HEK293 (cell line): ENCODE measurements around the gene BCAS3.

ENCODE experiments used
- CTCF ChIA-PET: fragments of 350-600 bp; formaldehyde crosslinking; extraction: SDS; loops from one replicate; lab custom pipeline; 2021; ENCODE audit warnings: antibody characterized with exemption; lab: Yijun Ruan, JAX
- POLR2A ChIA-PET: fragments of 300-600 bp; formaldehyde crosslinking; extraction: SDS; loops from one replicate; lab custom pipeline; 2020; ENCODE audit warnings: antibody characterized with exemption, inconsistent platforms; lab: Yijun Ruan, JAX
- H3K27ac ChIP-seq: fragments of 200-500 bp; sonication (Bioruptor generic); 2 replicates; pipeline ENCODE4 v1.5.1; 2014; ENCODE audit warnings: low read depth, low read length, control low read depth, inconsistent platforms; ENCODE audit errors: extremely low read depth
- H3K36me3 ChIP-seq, 2 experiments: fragments of 200-500 bp in 1 of 2; sonication (Bioruptor generic) in 1 of 2; 1 replicate in 1 of 2; 2 replicates in 1 of 2; pipeline ENCODE4 v1.5.1; 2014 to 2017; ENCODE audit warnings: inconsistent platforms in 2 of 2, low read length in 2 of 2; ENCODE audit not compliant: control insufficient read depth in 2 of 2, insufficient read depth in 1 of 2
- H3K4me1 ChIP-seq: fragments of 200-500 bp; sonication (Bioruptor generic); 2 replicates; pipeline ENCODE4 v1.5.1; 2014; ENCODE audit warnings: mild to moderate bottlenecking, low read length, inconsistent platforms; ENCODE audit not compliant: control insufficient read depth, insufficient read depth
- H3K4me3 ChIP-seq: 2 replicates; pipeline ENCODE4 v1.5.1; 2011; ENCODE audit warnings: low read depth, mild to moderate bottlenecking, control low read depth, low read length, moderate library complexity
- H3K9me3 ChIP-seq: fragments of 200-500 bp; sonication (Bioruptor generic); 2 replicates; pipeline ENCODE4 v1.5.1; 2014; ENCODE audit warnings: low read depth, low read length, inconsistent platforms; ENCODE audit not compliant: control insufficient read depth, insufficient read depth
- ATF2 ChIP-seq: fragments of 450-650 bp; formaldehyde crosslinking; IDR thresholded peaks from 2 replicates; pipeline ENCODE4 v1.5.1; 2016; ENCODE audit warnings: missing biosample characterization, missing genetic modification characterization, low read depth
- PRDM4 ChIP-seq: fragments of 450-650 bp; formaldehyde crosslinking; IDR thresholded peaks from 2 replicates; pipeline ENCODE4 v1.5.1; 2017; ENCODE audit warnings: missing biosample characterization, missing genetic modification characterization
- SETDB1 ChIP-seq: IDR thresholded peaks from one replicate; pipeline ENCODE4 v1.6.1; 2017; ENCODE audit warnings: mild to moderate bottlenecking, low read length, moderate library complexity, mixed read lengths; ENCODE audit not compliant: insufficient read length
- TCF7L2 ChIP-seq: IDR thresholded peaks from 2 replicates; pipeline ENCODE4 v1.6.1; 2011; ENCODE audit warnings: low read depth, mild to moderate bottlenecking, inconsistent platforms, low read length, moderate library complexity, borderline replicate concordance
- ZIC2 ChIP-seq: fragments of 450-650 bp; formaldehyde crosslinking; IDR thresholded peaks from 2 replicates; pipeline ENCODE4 v1.5.1; 2016; ENCODE audit warnings: missing biosample characterization, missing genetic modification characterization
- ZNF169 ChIP-seq: fragments of 450-650 bp; formaldehyde crosslinking; IDR thresholded peaks from 2 replicates; pipeline ENCODE4 v1.5.1; 2016; ENCODE audit warnings: missing biosample characterization, missing genetic modification characterization
- ZNF266 ChIP-seq: fragments of 450-650 bp; formaldehyde crosslinking; IDR thresholded peaks from 2 replicates; pipeline ENCODE4 v1.5.1; 2016; ENCODE audit warnings: missing biosample characterization, missing genetic modification characterization, low read depth
- ZNF324 ChIP-seq: fragments of 450-650 bp; formaldehyde crosslinking; IDR thresholded peaks from 2 replicates; pipeline ENCODE4 v1.5.1; 2016; ENCODE audit warnings: missing biosample characterization, missing genetic modification characterization
- ZNF366 ChIP-seq: fragments of 450-650 bp; formaldehyde crosslinking; conservative IDR thresholded peaks from 2 replicates; pipeline ENCODE4 v1.5.1; 2016; ENCODE audit warnings: missing biosample characterization, missing genetic modification characterization
- ZNF426 ChIP-seq: fragments of 450-650 bp; formaldehyde crosslinking; IDR thresholded peaks from 2 replicates; pipeline ENCODE4 v1.5.1; 2017; ENCODE audit warnings: missing biosample characterization, missing genetic modification characterization, mild to moderate bottlenecking, inconsistent platforms, moderate library complexity
- ZNF473 ChIP-seq: fragments of 450-650 bp; formaldehyde crosslinking; IDR thresholded peaks from 2 replicates; pipeline ENCODE4 v1.5.1; 2017; ENCODE audit warnings: missing biosample characterization, missing genetic modification characterization
- ZNF510 ChIP-seq: fragments of 450-650 bp; formaldehyde crosslinking; IDR thresholded peaks from 2 replicates; pipeline ENCODE4 v1.5.1; 2018; ENCODE audit warnings: mild to moderate bottlenecking, missing genetic modification characterization, missing biosample characterization; ENCODE audit not compliant: insufficient replicate concordance
- ZNF513 ChIP-seq: fragments of 450-650 bp; IDR thresholded peaks from 2 replicates; pipeline ENCODE4 v1.5.1; 2018; ENCODE audit warnings: missing biosample characterization, missing genetic modification characterization
- ZNF558 ChIP-seq: fragments of 450-650 bp; formaldehyde crosslinking; IDR thresholded peaks from 2 replicates; pipeline ENCODE4 v1.5.1; 2016; ENCODE audit warnings: missing biosample characterization, missing genetic modification characterization
- ZNF692 ChIP-seq: fragments of 450-650 bp; formaldehyde crosslinking; IDR thresholded peaks from 2 replicates; pipeline ENCODE4 v1.5.1; 2016; ENCODE audit warnings: missing biosample characterization, missing genetic modification characterization
- ZSCAN4 ChIP-seq: fragments of 450-650 bp; formaldehyde crosslinking; IDR thresholded peaks from 2 replicates; pipeline ENCODE4 v1.5.1; 2017; ENCODE audit warnings: missing biosample characterization, missing genetic modification characterization

BCAS3 gene

GRCh38 chr17:60968266-60968665 lies 290.6 kb downstream of the BCAS3 start:
- no peak for TF ChIP-seq TCF7L2
- no peak for TF ChIP-seq PRDM4 (tag by site-specific recombination)
- TF ChIP-seq ZNF513 (tag by site-specific recombination): no peak
- no peak for TF ChIP-seq ZNF510 (tag by site-specific recombination)
- TF ChIP-seq, all 188 proteins: peak for 0
- H3K27ac ChIP-seq: no peak overlapping the region
- no peaks in the 10 kb centered on the region for H3K4me1 ChIP-seq
- no peaks in the 10 kb centered on the region; the same call in 1 of the 2 replicates for H3K9me3 ChIP-seq
- peaks cover 0 to 5% of the 10 kb centered on the region in 2 experiments; a peak in 2 of 3 replicates for H3K36me3 ChIP-seq
- POLR2A ChIA-PET: no interaction called here
- no peak overlapping the region for H3K4me3 ChIP-seq
- CTCF ChIA-PET: interaction anchor here (0.5 to 0.6 kb wide), 2 partner anchors 181 to 1225 kb away, joined by 3 read pairs; no protein-coding TSS in a partner anchor

- Histone ChIP-seq H3K4me1 (no peaks in the 10 kb centered on the region), H3K9me3 (no peaks in the 10 kb centered on the region; the same call in 1 of the 2 replicates), H3K36me3 (peaks cover 0 to 5% of the 10 kb centered on the region in 2 experiments; a peak in 2 of 3 replicates), H3K27ac (no peak overlapping the region), H3K4me3 (no peak overlapping the region)
- POLR2A ChIA-PET: no interaction called here
- CTCF ChIA-PET: interaction anchor here (3.3 kb wide), 1 partner anchor 249 kb away, joined by 15 read pairs; no protein-coding TSS in a partner anchor
- TF ChIP-seq ZNF692 (tag by site-specific recombination): no peak
- TF ChIP-seq ZNF169: no peak
- no peak for TF ChIP-seq ZIC2
- TF ChIP-seq ZNF426 (tag by site-specific recombination): no peak
- TF ChIP-seq SETDB1: peak; percentile 80
- TF ChIP-seq ZNF558: peak; percentile 99
- TF ChIP-seq ZNF473 (tag by site-specific recombination): no peak
- no peak for TF ChIP-seq ZNF366
- no peak for TF ChIP-seq ZNF266
- peak; percentile 57 for TF ChIP-seq ZSCAN4 (tag by site-specific recombination)
- no peak for TF ChIP-seq ZNF324 (tag by site-specific recombination)
Observed at GRCh38 chr17:60969500-60970037, 291.9 kb downstream of the BCAS3 start.

- CTCF ChIA-PET: interaction anchor here (0.7 to 3.3 kb wide), 11 partner anchors 9 to 614 kb away, joined by 3 to 19 read pairs (median 4); no protein-coding TSS in a partner anchor
- POLR2A ChIA-PET: no interaction called here
- Histone ChIP-seq H3K4me3 (no peak overlapping the region), H3K4me1 (no peaks in the 10 kb centered on the region), H3K36me3 (peaks cover 0 to 5% of the 10 kb centered on the region in 2 experiments; a peak in 2 of 3 replicates), H3K27ac (no peak overlapping the region), H3K9me3 (no peaks in the 10 kb centered on the region; the same call in 1 of the 2 replicates)
- TF ChIP-seq ATF2 (tag by site-specific recombination): peak; percentile 46
- TF ChIP-seq ZNF692 (tag by site-specific recombination): no peak
Observed at GRCh38 chr17:60970741-60971140, 293.1 kb downstream of the BCAS3 start.
